Cardiac muscle cell (in vitro differentiated cells and primary cell): ENCODE data around the gene NOL4L. TPM values are rescaled to one million over a fixed set of nuclear protein-coding genes. Genes with fewer than 3 reads are reported as not detected.

Experiments used
- DNase-seq, 2 donors: peaks; one replicate each; pipeline versions ENCODE4 v3.0.0 to v3.0.0-alpha.2; 2010 to 2017; ENCODE audit warnings: low read depth in 1 of 2, low spot score in 1 of 2
- H3K27ac ChIP-seq: fragments of 200-600 bp; sonication (generic); 2 replicates; pipeline ENCODE4 v1.5.1; 2016
- H3K27me3 ChIP-seq: fragments of 200-600 bp; sonication (generic); 2 replicates; pipeline ENCODE4 v1.6.0; 2016; ENCODE audit warnings: control low read depth
- H3K36me3 ChIP-seq: fragments of 200-600 bp; sonication (generic); 2 replicates; pipeline ENCODE4 v1.5.1; 2016; ENCODE audit warnings: control low read depth
- H3K4me1 ChIP-seq: fragments of 200-600 bp; sonication (generic); 2 replicates; pipeline ENCODE4 v1.8.1; 2017; ENCODE audit warnings: low read depth, mild to moderate bottlenecking, mixed run types
- H3K4me3 ChIP-seq: fragments of 200-600 bp; sonication (generic); 2 replicates; pipeline ENCODE4 v1.5.1; 2016; ENCODE audit warnings: mild to moderate bottlenecking
- H3K9me3 ChIP-seq: fragments of 200-600 bp; sonication (generic); 2 replicates; pipeline ENCODE4 v1.5.1; 2017; ENCODE audit warnings: low read depth, mild to moderate bottlenecking, control low read depth
- polyA plus RNA-seq: library from polyadenylated mRNA; unstranded; fragments of >200 nt; fragmentation: Nextera tagmentation; extraction: Ambion mirVana; gene quantifications from 2 replicates; pipeline ENCODE4 v1.2.1, GENCODE V29; 2016
- total RNA-seq: library from RNA; depleted of rRNA; stranded (reverse); fragments of >200 nt; gene quantifications from 2 replicates; pipeline ENCODE4 v1.2.3, GENCODE V29; 2016
- TF ChIP-seq, protein P1 (sequence below): IDR thresholded peaks from 2 replicates; pipeline ENCODE4 v1.5.1; 2012; ENCODE audit warnings: low read depth, mild to moderate bottlenecking, low read length

The NOL4L gene
- total and polyA plus RNA-seq, 2 experiments from 2014 or later, result 29.9 to 42.9 TPM

DNA sequence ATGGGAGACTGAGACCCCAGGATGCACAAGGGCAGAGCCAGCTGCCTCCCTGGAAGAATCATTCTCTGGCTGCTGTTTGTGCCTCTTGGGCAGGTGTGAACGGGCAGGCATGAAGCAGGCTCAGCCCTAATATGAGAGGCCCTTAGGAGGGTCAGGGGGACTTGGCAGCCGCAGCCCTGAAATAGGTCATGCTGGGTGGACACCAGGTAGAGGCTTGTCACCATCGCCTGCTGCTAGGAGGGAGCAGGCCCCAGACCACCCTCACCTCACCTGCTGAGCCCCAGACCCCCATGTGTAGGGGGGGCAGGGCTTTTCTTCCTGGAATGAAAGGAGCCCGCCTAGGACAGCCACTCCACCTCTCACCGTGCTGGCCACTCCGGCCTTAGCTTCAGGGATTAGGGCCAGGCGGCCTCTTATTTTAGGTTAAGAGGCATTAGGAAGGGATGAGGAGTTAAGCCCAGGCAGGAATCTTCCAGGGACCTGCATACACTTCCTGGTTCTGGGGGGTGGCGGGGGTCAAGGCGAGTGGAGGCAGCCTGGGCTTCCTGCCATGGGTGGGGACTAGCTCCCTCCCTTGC is 134.6 kb downstream of the NOL4L start:
- Histone ChIP-seq H3K9me3 (no peaks in the 10 kb centered on the region), H3K27ac (peak overlapping the region; percentile 65), H3K4me3 (no peak overlapping the region), H3K4me1 (peaks cover 7% of the 10 kb centered on the region), H3K36me3 (peaks cover 30% of the 10 kb centered on the region), H3K27me3 (no peaks in the 10 kb centered on the region)
- no peak for DNase-seq
- TF ChIP-seq, protein P1, sequence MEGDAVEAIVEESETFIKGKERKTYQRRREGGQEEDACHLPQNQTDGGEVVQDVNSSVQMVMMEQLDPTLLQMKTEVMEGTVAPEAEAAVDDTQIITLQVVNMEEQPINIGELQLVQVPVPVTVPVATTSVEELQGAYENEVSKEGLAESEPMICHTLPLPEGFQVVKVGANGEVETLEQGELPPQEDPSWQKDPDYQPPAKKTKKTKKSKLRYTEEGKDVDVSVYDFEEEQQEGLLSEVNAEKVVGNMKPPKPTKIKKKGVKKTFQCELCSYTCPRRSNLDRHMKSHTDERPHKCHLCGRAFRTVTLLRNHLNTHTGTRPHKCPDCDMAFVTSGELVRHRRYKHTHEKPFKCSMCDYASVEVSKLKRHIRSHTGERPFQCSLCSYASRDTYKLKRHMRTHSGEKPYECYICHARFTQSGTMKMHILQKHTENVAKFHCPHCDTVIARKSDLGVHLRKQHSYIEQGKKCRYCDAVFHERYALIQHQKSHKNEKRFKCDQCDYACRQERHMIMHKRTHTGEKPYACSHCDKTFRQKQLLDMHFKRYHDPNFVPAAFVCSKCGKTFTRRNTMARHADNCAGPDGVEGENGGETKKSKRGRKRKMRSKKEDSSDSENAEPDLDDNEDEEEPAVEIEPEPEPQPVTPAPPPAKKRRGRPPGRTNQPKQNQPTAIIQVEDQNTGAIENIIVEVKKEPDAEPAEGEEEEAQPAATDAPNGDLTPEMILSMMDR, result no peak

DNA sequence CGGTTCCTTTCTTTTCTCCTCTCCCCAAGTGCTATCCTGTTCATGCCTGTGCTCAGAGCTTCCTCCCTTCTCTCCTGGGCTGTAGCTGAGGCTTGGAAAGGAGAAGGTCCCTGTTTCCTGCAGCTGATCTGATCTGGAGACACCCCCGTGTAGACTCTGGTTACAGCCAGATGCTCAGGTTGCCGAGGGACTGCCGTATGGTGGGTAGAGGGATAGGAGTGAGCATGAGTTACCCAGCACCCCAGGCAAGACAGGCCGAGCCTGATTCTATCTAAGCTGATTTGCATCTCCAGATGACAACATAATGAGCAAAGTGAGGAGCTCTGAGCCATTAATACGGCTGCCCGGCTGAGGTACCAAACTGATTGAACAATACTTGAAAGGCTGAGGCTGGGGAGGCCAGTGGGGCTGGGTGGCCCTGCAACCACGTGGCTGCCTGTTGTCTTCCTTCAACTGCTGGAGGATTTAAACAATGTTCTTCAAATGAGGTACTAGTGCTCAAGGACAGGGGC is 135.2 kb downstream of the NOL4L start:
- TF ChIP-seq, protein P1, result no peak
- Histone ChIP-seq H3K4me1 (peaks cover 9% of the 10 kb centered on the region), H3K27ac (peak overlapping the region; percentile 65), H3K9me3 (no peaks in the 10 kb centered on the region), H3K4me3 (no peak overlapping the region), H3K27me3 (no peaks in the 10 kb centered on the region), H3K36me3 (peaks cover 30% of the 10 kb centered on the region)
- DNase-seq, result no peak

DNA sequence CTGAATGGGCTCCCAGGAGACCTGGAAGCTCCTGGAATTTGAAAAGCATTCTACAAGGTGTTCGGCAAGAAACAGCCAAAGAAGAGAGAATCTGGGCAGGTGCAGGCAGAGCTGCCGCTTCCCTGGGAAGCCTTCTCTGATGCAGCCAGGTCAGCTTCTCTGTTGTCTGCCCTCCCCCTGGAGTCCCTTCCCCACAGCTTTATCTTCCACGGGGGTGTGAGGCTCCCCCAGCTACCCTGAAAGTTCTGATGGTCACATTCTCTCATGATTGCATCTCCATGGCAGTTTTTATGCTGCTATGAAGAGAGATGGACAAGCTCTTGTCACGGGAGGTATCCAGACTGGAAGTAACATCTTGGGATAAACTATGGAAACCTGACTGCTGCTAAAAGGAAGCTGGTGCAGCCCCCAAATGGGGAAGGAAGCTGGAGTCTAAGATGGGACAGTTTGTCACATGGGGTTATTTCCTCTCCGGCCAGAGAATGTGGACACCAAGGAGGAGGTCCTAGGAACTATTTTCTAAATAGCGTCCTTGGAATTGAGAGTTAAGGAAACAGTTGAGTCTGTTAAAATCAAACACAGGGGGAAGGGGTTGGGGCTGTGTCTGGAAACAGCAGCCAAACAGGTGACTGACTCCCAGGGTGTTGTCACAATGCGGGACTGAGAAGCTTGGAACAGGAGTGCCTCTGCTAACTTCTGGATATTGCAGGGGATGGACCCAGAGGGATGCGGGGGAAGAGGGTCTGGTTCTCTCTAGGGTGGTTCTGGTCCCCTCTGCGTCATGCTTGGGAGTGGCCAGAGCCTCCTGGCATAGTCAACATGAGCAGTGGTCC is 135.9 kb downstream of the NOL4L start:
- no peak overlapping the region for H3K27ac ChIP-seq
- DNase-seq, result no peak
- peaks cover 30% of the 10 kb centered on the region for H3K36me3 ChIP-seq
- H3K9me3 ChIP-seq, result no peaks in the 10 kb centered on the region
- no peaks in the 10 kb centered on the region for H3K27me3 ChIP-seq
- no peak overlapping the region for H3K4me3 ChIP-seq
- H3K4me1 ChIP-seq, result peaks cover 9% of the 10 kb centered on the region
- TF ChIP-seq, protein P1, result no peak

DNA sequence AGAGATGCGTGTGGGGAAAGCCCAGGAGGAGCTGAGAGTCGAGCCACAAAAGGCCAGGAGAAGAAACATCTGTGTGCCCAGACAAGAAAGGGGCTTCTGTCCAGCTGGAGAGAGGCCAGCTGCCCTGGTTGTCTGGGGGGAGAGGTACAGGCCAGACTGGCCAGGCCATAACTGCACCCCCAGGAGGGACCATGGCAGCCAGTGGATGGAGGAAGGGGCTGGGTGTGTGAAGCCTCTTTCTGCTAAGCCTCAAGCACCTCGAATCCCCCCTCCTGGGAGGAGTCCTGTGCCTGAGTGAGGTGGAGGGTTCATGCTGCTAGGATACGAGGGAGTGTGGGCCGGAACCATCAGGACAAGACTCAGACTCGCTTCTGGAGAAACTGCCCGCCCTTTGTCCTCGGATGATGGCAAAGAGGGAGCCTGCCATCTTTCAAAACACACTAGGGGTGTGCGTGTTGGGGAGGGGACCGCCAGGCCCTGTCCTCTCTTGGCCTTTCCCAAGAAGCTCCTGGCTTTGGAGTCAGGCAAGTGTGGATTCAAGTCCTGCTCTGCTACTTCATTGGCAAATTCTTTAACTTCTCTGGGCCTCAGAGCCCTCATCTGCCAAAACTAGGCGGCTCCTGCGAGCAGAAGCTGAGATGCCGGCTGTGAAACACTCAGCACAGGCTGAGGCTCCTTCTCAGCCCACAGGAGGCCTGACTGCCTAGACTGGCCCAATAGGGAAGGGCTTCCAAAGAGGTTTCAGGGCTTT is 136.7 kb downstream of the NOL4L start:
- peak in 1 of 2 donors; percentile 34 for DNase-seq
- Histone ChIP-seq H3K36me3 (peaks cover 30% of the 10 kb centered on the region), H3K4me3 (no peak overlapping the region), H3K9me3 (no peaks in the 10 kb centered on the region), H3K4me1 (peaks cover 9% of the 10 kb centered on the region), H3K27ac (no peak overlapping the region), H3K27me3 (no peaks in the 10 kb centered on the region)
- TF ChIP-seq, protein P1, result no peak

DNA sequence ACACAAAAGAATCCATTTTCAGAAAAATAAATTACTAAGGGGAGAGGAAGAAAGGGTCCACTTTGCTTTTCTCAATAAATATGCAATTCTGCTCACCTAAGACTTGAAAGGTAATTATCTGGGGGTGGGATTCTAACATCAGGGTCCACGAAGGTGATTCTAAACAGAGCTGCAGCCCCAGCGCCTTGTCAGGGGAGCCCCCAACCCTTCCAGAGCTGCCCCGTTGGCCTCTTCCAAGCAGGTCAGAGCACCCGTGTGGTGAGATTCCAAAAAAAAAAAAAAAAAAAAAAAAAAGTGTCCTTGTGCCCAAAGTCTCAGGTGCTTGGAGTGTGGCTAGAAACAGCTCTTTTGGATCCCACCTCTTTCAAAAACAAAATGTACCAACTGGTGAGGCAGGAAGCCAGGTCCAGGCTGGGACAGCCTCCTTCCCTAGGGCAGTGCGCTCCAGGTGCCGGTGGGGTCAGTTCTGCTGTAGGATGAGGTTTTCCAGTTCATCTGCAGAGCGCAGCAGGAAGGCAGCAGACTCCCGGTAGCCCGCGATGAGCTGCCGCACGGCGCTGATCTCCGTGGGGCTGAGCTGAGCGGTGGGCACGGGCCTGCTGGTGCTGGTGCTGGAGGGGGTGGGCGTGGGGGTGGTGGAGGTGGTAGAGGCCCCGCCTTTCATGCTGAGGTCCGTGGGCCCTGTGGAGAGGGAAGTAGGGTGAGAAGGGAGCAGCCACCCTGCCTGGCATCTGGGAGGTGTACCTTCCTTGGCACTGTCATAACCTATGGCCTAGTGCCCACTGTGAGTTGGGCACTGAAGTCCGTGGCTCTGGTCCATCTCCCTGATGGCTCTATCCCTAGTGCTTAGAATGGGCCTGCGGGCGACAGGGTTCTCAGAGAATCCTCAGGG is 137.8 kb downstream of the NOL4L start:
- no peaks in the 10 kb centered on the region for H3K27me3 ChIP-seq
- H3K27ac ChIP-seq, result no peak overlapping the region
- TF ChIP-seq, protein P1, result no peak

More for the DNA sequence above, 137.8 kb downstream of the NOL4L start:
- H3K4me3 ChIP-seq, result no peak overlapping the region
- no peak for DNase-seq
- H3K36me3 ChIP-seq, result peaks cover 20% of the 10 kb centered on the region
- peaks cover 9% of the 10 kb centered on the region for H3K4me1 ChIP-seq
- no peaks in the 10 kb centered on the region for H3K9me3 ChIP-seq
